Astrocyte of the cerebellum (primary cell): ENCODE measurements around the gene CHID1.

ENCODE experiments used
- DNase-seq: peaks from one replicate; pipeline ENCODE4 v3.0.0-alpha.2; 2011; ENCODE audit warnings: low read depth
- H3K4me3 ChIP-seq: 2 replicates; pipeline ENCODE4 v1.5.1; 2011; ENCODE audit warnings: mild to moderate bottlenecking, low read depth, low read length, moderate library complexity
- in situ Hi-C: cut with HindIII; loops from 2 replicates; pipeline ENCODE4 v1.10.0; 2017; ENCODE audit warnings: low sequenced_read_pairs
- TF ChIP-seq, protein P1 (sequence below): IDR thresholded peaks from 2 replicates; pipeline ENCODE4 v1.5.1; 2012; ENCODE audit warnings: low read length, low read depth, moderate library complexity, mild to moderate bottlenecking; ENCODE audit errors: missing control alignments

The CHID1 gene

DNA sequence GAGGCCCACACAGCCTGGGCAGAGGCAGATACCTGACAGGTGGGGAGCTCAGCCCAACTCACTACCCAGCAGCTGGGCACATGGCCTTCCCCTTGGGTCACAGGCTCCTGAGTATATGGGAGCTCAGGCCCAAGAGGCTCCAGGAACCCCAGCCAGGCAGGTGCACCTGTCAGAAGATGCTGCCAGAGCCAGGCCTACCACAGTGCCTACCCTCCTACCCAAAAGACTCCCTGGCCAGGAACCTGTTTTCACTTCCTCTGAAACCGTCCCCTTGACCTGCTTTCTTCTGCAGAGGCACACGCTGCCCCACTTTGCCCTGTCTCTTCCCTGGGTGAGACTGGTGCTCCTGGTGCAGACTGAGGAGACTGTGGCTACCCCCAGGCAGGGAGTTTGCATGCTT lies 2.9 kb downstream of the CHID1 start:
- in situ Hi-C loops = loop anchor here (5.0 kb wide), 1 partner anchor 45 kb away; no protein-coding TSS in a partner anchor
- no peak for DNase-seq
- H3K4me3 ChIP-seq = no peak overlapping the region
- TF ChIP-seq, protein P1, sequence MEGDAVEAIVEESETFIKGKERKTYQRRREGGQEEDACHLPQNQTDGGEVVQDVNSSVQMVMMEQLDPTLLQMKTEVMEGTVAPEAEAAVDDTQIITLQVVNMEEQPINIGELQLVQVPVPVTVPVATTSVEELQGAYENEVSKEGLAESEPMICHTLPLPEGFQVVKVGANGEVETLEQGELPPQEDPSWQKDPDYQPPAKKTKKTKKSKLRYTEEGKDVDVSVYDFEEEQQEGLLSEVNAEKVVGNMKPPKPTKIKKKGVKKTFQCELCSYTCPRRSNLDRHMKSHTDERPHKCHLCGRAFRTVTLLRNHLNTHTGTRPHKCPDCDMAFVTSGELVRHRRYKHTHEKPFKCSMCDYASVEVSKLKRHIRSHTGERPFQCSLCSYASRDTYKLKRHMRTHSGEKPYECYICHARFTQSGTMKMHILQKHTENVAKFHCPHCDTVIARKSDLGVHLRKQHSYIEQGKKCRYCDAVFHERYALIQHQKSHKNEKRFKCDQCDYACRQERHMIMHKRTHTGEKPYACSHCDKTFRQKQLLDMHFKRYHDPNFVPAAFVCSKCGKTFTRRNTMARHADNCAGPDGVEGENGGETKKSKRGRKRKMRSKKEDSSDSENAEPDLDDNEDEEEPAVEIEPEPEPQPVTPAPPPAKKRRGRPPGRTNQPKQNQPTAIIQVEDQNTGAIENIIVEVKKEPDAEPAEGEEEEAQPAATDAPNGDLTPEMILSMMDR = no peak

DNA sequence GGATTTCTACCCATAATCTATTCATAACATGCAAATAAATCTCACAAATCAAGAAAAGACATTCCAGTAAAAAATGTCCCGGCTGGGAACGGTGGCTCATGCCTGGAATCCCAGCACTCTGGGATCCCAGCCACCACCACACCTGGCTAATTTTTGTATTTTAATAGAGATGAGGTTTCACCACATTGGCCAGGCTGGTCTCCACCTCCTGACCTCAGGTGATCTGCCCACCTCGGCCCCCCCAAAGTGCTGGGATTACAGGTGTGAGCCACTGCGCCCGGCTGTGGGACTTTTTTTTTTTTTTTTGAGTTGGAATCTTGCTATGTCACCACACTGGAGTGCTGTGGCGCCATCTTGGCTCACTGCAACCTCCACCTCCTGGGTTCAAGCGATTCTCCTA lies 4.7 kb downstream of the CHID1 start:
- in situ Hi-C loops = loop anchor here (5.0 kb wide), 1 partner anchor 44 kb away; no protein-coding TSS in a partner anchor
- no peak for DNase-seq
- TF ChIP-seq, protein P1 = no peak
- no peak overlapping the region for H3K4me3 ChIP-seq

DNA sequence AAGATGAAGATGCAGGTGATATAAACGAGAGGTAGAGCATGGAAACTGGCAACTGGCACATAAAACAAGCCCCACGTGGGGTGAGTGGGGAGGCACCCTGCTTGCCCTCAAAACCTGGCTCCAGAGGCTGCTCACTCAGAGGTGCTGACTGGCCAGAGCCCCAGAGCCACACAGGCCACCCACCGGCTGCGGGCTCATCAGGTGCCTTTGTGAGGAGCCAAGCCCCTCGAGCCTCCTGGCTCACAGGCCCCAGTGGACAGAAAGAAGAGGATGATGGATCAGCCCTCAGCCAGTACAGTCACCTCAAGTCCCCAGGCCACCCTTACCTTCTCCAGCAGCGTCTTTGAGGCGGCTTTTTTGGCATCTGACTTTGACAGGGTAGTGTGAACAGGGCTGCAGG lies 6.2 kb downstream of the CHID1 start:
- DNase-seq = no peak
- in situ Hi-C loops = no loop called here
- no peak overlapping the region for H3K4me3 ChIP-seq
- TF ChIP-seq, protein P1 = no peak

DNA sequence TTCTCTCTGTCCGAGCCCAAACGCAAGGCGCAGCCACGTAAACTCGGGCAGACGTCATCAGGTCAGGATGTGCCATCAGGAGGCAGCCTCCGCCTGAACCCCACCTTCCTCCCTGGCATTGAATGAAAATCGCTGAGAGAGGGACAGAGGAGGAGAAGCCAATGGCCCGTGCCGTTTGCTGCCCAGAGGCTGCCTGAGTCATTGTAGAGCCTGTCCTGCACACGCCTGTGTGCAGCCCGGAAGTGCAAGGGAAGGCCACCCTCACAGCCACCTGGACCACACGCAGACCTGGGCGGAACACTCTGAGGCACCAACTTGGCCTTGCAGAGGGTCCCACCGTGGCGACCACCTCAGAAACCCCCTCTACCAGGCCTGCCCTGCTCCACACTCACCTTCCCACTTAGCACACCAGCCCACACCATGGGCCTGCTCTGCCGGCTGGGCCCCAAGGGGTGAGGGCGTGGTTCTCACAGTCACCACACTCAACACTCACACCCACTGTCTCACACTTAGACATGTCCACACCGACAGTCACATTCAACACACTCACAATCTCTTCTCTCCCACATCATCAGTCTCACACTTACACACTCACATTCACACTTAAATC lies 9.1 kb downstream of the CHID1 start:
- DNase-seq = no peak
- TF ChIP-seq, protein P1 = no peak
- H3K4me3 ChIP-seq = no peak overlapping the region
- in situ Hi-C loops = no loop called here

DNA sequence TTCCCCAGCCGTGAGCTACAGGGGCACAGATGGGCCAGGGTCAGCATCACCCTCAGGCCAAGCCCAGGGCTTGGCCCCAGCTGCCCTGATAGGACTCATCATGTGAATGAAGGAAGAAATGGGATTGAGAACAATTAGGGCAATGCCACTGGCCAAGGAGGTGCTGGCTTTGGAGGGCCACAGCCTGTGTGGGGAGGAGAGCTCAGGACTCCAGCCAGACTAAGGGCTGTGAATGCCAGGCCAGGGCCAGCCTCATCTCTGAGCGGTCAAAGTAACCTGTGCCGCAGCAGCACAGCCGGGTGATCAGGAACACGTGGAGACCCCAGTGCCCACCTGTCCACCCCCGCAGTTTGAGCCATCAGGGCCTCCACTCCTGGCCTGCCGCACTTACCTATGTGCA lies 10.1 kb downstream of the CHID1 start:
- TF ChIP-seq, protein P1 = no peak
- in situ Hi-C loops = no loop called here
- no peak for DNase-seq
- H3K4me3 ChIP-seq = no peak overlapping the region

DNA sequence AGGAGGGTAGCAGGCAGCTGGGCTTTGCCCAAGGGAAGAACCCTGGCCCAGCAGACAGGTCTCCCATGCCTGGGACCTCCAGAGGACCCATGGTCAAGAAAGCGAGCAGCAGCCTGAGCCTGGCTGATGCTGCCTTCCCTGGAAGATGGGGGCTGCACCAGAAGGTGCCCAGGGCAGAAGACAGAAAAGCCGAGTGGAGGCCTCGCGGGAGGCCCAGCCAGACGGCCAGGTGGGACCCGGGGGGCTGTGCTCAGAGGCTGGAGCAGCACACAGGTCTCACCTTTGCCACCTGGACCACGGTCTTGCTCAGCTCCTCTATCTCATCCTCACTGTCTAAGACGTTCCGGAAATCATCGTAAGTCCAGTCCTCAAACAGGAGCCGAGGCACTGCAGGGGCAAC lies 10.9 kb downstream of the CHID1 start:
- TF ChIP-seq, protein P1 = no peak
- in situ Hi-C loops = no loop called here
- no peak for DNase-seq
- no peak overlapping the region for H3K4me3 ChIP-seq
